Suprapubic skin (tissue), 4 donors: ENCODE measurements around the gene GATA1. TPM values are rescaled to one million over a fixed set of nuclear protein-coding genes. Genes with fewer than 3 reads are reported as not detected.

Experiments used
- DNase-seq, 2 donors: peaks; one replicate each; pipeline ENCODE4 v3.0.0-alpha.2; 2019; ENCODE audit warnings: low spot score in 2 of 2
- H3K27ac ChIP-seq: fragments of 200-600 bp; sonication (generic); one replicate; pipeline ENCODE4 v1.5.1; 2019
- H3K27me3 ChIP-seq: fragments of 200-600 bp; sonication (generic); one replicate; pipeline ENCODE4 v1.5.1; 2019
- H3K36me3 ChIP-seq: fragments of 200-600 bp; sonication (generic); one replicate; pipeline ENCODE4 v1.5.1; 2019
- H3K4me1 ChIP-seq: fragments of 200-600 bp; sonication (generic); one replicate; pipeline ENCODE4 v1.5.1; 2019
- H3K4me3 ChIP-seq: fragments of 200-600 bp; sonication (generic); one replicate; pipeline ENCODE4 v1.5.1; 2019; ENCODE audit warnings: mild to moderate bottlenecking
- H3K9me3 ChIP-seq: fragments of 200-600 bp; sonication (generic); one replicate; pipeline ENCODE4 v1.5.1; 2019
- EP300 ChIP-seq: sonication (generic); formaldehyde crosslinking; IDR thresholded peaks from one replicate; pipeline ENCODE4 v1.6.1; 2017; ENCODE audit warnings: antibody characterized with exemption
- POLR2A ChIP-seq, 2 donors: fragments of 450-650 bp; IDR thresholded peaks; one replicate each; pipeline ENCODE4 v1.6.1; 2017; ENCODE audit warnings: antibody characterized with exemption in 2 of 2, mild to moderate bottlenecking in 2 of 2, moderate library complexity in 2 of 2
- POLR2AphosphoS5 ChIP-seq, 3 donors: sonication (generic); formaldehyde crosslinking; IDR thresholded peaks; one replicate each; pipeline ENCODE4 v1.6.1; 2017; ENCODE audit warnings: antibody characterized with exemption in 3 of 3
- WGBS: methylation state at CpG from one replicate; pipeline ENCODE4 v1.1.5; 2018; 5-methylcytosine and 5-hydroxymethylcytosine counted together
- total RNA-seq, 4 donors: library from RNA; depleted of rRNA; stranded (reverse); fragments of >200 nt; gene quantifications; one replicate each; pipeline ENCODE4 v1.1.0, GENCODE V29; 2016
- TF ChIP-seq, protein P1 (sequence below), 2 donors: fragments of 200-600 bp in 1 of 2; fragments of 450-650 bp in 1 of 2; sonication (generic) in 1 of 2; IDR thresholded peaks; one replicate each; pipeline ENCODE4 v1.5.1; 2016 to 2019; ENCODE audit warnings: antibody characterized with exemption in 2 of 2, mild to moderate bottlenecking in 1 of 2, moderate library complexity in 1 of 2

GATA1 gene
- total RNA-seq, 4 donors from 2014 or later: not detected

DNA sequence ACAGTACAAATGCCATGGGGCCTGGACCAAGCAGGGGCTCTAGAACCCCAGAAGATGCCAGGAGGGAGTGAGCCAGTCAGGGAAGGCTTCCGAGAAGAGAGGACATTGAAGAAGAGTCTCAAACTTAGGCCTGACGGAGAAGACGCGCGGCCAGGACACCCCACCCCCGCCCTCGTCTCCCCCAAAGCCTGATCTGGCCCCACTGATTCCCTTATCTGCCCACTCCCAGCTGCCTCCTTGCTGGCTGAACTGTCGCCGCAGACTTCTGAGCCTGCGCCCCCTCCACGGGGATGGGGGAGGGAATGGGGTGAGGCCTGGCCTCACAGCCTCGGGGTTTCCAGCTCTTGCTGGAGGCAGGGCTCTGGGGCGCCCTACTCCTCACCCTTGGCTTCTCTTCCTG, 3.6 kb upstream of the GATA1 start:
- WGBS: 87% methylated on average over 11 of the region's 13 CpGs
- Histone ChIP-seq H3K9me3 (no peaks in the 10 kb centered on the region), H3K4me1 (no peaks in the 10 kb centered on the region), H3K36me3 (no peaks in the 10 kb centered on the region), H3K27me3 (no peaks in the 10 kb centered on the region), H3K4me3 (no peak overlapping the region), H3K27ac (no peak overlapping the region)
- TF ChIP-seq, protein P1, sequence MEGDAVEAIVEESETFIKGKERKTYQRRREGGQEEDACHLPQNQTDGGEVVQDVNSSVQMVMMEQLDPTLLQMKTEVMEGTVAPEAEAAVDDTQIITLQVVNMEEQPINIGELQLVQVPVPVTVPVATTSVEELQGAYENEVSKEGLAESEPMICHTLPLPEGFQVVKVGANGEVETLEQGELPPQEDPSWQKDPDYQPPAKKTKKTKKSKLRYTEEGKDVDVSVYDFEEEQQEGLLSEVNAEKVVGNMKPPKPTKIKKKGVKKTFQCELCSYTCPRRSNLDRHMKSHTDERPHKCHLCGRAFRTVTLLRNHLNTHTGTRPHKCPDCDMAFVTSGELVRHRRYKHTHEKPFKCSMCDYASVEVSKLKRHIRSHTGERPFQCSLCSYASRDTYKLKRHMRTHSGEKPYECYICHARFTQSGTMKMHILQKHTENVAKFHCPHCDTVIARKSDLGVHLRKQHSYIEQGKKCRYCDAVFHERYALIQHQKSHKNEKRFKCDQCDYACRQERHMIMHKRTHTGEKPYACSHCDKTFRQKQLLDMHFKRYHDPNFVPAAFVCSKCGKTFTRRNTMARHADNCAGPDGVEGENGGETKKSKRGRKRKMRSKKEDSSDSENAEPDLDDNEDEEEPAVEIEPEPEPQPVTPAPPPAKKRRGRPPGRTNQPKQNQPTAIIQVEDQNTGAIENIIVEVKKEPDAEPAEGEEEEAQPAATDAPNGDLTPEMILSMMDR (IDR thresholded peaks at IDR 0.05): no peak
- TF ChIP-seq POLR2AphosphoS5 (IDR thresholded peaks at IDR 0.05) (no peak), EP300 (no peak), POLR2A (IDR thresholded peaks at IDR 0.05) (no peak)
- no peak for DNase-seq

DNA sequence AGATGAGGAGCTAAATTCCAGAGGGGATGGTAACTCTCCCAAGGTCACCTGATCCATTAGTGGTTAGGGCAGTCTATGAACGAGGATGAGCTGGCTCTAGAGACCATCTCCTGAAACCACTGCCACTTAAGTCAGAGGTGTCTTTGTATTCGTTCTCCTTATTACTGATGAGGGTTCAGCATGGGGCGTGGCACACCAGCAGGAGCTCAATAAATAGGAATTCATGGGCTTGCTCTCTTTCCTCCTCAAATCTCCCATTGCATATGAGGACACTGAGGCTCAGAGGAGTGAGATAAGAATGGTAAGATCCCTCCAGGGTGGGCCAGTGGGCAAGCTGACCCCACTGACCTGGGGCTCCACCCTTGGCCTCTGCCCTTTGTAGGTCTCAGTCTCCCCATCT, 1.7 kb upstream of the GATA1 start:
- peak in 1 of 2 donors; percentile 29 for DNase-seq
- no peaks in the 10 kb centered on the region for H3K36me3 ChIP-seq
- H3K27ac ChIP-seq: no peak overlapping the region
- TF ChIP-seq EP300 (no peak), POLR2AphosphoS5 (IDR thresholded peaks at IDR 0.05) (no peak), POLR2A (IDR thresholded peaks at IDR 0.05) (no peak)
- TF ChIP-seq, protein P1 (IDR thresholded peaks at IDR 0.05): no peak
- no peaks in the 10 kb centered on the region for H3K9me3 ChIP-seq
- H3K4me1 ChIP-seq: no peaks in the 10 kb centered on the region
- no peaks in the 10 kb centered on the region for H3K27me3 ChIP-seq
- 50% methylated on average over 3 of the region's 3 CpGs for WGBS
- H3K4me3 ChIP-seq: no peak overlapping the region

DNA sequence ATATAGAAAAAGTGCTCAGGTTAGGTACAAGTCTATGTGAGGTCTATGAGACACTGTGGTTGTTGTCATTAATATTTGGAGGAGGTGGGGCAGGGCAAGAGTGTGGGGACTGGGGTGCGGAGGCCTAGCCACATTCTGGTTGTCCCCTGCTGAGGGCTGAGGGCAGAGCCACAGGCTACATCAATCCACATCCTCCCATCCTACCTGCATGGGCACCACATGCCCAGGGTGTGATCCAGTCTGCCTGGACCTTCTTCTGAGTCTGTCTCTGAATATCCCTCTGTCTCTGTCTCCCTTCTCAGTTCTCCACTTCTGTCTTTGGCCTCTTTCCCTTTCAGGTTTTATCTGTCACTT, 1.2 kb upstream of the GATA1 start:
- WGBS: 89% methylated on average over 1 of the region's 1 CpG
- no peak overlapping the region for H3K4me3 ChIP-seq
- no peaks in the 10 kb centered on the region for H3K36me3 ChIP-seq
- TF ChIP-seq POLR2AphosphoS5 (IDR thresholded peaks at IDR 0.05): no peak
- TF ChIP-seq POLR2A (IDR thresholded peaks at IDR 0.05): no peak
- TF ChIP-seq, protein P1 (IDR thresholded peaks at IDR 0.05): no peak
- no peak for TF ChIP-seq EP300
- no peaks in the 10 kb centered on the region for H3K27me3 ChIP-seq
- H3K4me1 ChIP-seq: no peaks in the 10 kb centered on the region
- peak in 1 of 2 donors; percentile 10 for DNase-seq
- H3K27ac ChIP-seq: no peak overlapping the region
- no peaks in the 10 kb centered on the region for H3K9me3 ChIP-seq

DNA sequence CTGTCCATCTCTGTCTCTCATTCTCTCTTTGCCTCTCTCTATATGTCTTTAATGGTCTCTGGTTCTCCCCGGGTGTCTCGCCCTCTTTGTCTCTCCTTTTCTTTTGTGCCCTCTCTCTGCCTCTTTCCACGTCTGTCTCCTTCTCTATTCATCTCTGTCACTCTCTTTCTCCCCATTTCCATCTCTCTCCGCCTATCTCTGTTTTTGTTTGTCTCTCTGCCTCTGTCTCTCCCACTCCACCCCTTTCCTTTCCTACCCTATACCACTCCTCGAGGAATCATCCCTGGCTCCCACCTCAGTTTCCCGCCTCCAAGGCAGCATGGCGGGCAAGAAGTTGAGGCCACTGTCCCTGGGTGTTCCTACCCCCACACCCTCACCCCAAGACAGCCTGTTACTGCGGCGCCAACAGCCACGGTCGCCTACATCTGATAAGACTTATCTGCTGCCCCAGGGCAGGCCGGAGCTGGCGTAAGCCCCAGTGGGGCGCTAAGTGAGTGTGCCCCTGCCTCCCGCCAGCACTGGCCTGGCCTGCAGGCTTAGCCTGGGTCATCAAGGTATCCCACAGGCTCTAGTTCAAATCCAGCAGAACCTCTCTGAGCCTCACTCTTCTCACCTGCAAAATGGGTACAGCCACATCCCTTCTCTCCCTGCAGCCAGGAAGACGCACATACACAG, 713 bp upstream of the GATA1 start:
- no peaks in the 10 kb centered on the region for H3K4me1 ChIP-seq
- TF ChIP-seq EP300 (no peak), POLR2A (IDR thresholded peaks at IDR 0.05) (no peak), POLR2AphosphoS5 (IDR thresholded peaks at IDR 0.05) (no peak)
- TF ChIP-seq, protein P1 (IDR thresholded peaks at IDR 0.05): no peak
- peak in 1 of 2 donors; percentile 16 for DNase-seq
- no peaks in the 10 kb centered on the region for H3K36me3 ChIP-seq
- no peaks in the 10 kb centered on the region for H3K9me3 ChIP-seq
- 81% methylated on average over 8 of the region's 16 CpGs for WGBS
- H3K27me3 ChIP-seq: no peaks in the 10 kb centered on the region
- H3K27ac ChIP-seq: no peak overlapping the region
- H3K4me3 ChIP-seq: no peak overlapping the region

DNA sequence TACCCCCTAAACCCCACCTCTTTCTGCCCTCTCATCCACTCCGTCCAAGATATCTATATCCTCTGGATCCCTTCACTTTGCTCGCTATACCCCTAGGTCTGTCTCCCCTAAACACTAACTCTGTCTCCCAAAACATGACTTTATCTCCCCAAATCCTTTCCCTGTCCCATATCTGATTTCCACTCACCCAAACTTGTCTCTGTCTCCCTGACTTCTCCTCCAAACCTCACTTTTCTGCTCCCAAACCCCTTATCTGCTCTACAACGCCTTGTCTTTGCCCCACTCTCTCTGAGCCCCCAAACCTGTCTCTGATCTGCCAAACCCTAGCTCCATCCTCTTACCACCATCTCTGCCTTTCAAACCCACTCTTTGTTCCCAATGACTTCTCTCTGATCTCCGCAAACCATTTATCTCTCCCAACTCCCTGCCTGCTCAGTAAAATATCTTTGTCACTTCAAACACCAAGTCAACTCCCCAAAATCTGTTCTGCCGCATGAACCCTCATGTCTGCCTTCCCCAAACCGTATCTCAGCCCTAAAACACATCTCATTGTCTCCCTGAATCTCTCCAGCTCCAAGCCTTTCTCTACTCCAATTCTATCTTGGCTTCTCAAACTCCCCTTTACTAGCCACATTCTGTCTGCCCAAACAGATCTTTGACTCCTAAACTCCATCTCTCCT, 575 bp downstream of the GATA1 start:
- H3K4me1 ChIP-seq: no peaks in the 10 kb centered on the region
- TF ChIP-seq POLR2A (IDR thresholded peaks at IDR 0.05) (no peak), EP300 (no peak), POLR2AphosphoS5 (IDR thresholded peaks at IDR 0.05) (no peak)
- TF ChIP-seq, protein P1 (IDR thresholded peaks at IDR 0.05): no peak
- no peak overlapping the region for H3K4me3 ChIP-seq
- DNase-seq: no peak
- no peaks in the 10 kb centered on the region for H3K27me3 ChIP-seq
- H3K9me3 ChIP-seq: no peaks in the 10 kb centered on the region
- 67% methylated on average over 6 of the region's 6 CpGs for WGBS
- H3K36me3 ChIP-seq: no peaks in the 10 kb centered on the region
- no peak overlapping the region for H3K27ac ChIP-seq
